ENCODE data around the gene LYG2. TPM values are rescaled to one million over a fixed set of nuclear protein-coding genes. Genes with fewer than 3 reads are reported as not detected.
"Not testable (repeated sequence)": the region's sequence is repeated elsewhere in the genome, so short reads cannot be mapped to it uniquely, and the experiment has no call there.

Gene LYG2
- polyA plus RNA-seq, 6 donors from 2014 or later: not detected

DNA sequence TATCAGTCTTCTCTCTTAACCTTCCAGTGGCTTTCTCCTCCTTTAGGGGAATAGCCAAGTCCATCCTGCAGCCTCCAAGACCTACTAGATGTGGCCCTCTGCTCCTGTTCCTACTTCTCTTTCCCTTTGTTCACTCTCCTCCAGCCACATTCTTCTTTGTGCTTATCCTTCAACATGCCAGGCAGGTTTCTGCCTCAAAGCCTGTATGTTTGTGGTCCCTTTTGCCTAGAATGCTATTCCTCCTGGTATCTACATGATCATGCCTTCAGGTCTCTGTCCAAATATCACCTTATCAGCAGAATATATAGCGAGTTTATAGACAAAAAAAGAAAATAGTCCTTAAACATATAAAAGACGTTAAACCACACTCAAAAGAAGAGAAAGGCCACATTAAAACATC lies 5.5 kb downstream of the LYG2 start:
- peaks cover 7 to 10% of the 10 kb centered on the region in 2 donors for H3K36me3 Mint-ChIP-seq
- H3K4me3 Mint-ChIP-seq: peak overlapping the region in 1 of 8 donors; percentile 25
- H3K9me3 Mint-ChIP-seq: peaks cover 2 to 6% (median 4%) of the 10 kb centered on the region in 7 donors
- DNase-seq (no peak), ATAC-seq (ENCODE audit: low read depth in 2 of 2) (no peak)
- H3K27ac Mint-ChIP-seq: peak overlapping the region in 2 of 6 donors; percentile 6 to 19
- H3K4me1 Mint-ChIP-seq: no peaks in the 10 kb centered on the region
- no peaks in the 10 kb centered on the region for H3K27me3 Mint-ChIP-seq

GRCh38 chr2:99242151-99242550 lies 13.3 kb downstream of the LYG2 start:
- peaks cover 0 to 4% (median 0%) of the 10 kb centered on the region in 7 donors for H3K9me3 Mint-ChIP-seq
- no peaks in the 10 kb centered on the region for H3K27me3 Mint-ChIP-seq
- no peak overlapping the region for H3K27ac Mint-ChIP-seq
- no peak overlapping the region for H3K4me3 Mint-ChIP-seq
- DNase-seq (no peak), ATAC-seq (ENCODE audit: low read depth in 2 of 2) (no peak)
- H3K36me3 Mint-ChIP-seq: peaks cover 0 to 7% of the 10 kb centered on the region in 2 donors
- H3K4me1 Mint-ChIP-seq: no peaks in the 10 kb centered on the region

DNA sequence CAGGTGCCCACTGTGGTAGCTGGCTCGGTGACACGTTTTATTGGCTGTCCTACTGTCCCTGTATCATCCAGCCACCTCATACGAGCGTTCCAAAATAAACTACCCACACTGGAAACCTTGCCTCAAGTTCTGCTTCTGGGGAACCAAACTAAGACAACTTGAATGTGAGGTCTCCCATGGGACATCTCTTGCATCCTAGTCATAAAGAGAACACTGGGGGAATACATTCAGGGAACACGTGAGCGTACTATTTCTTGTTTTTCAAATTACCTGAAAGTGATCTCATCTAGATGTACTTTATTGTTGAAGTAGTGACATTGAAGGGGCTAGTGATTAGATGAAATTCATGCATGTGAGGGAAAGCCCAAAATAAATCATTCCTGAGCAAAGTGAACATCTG lies 15.0 kb downstream of the LYG2 start:
- ATAC-seq (ENCODE audit: low read depth in 2 of 2) (no peak), DNase-seq (no peak)
- Mint-ChIP-seq H3K27ac (peak overlapping the region in 1 of 6 donors; percentile 56), H3K4me3 (no peak overlapping the region), H3K9me3 (peaks cover 0 to 2% (median 0%) of the 10 kb centered on the region in 7 donors), H3K4me1 (no peaks in the 10 kb centered on the region), H3K36me3 (no peaks in the 10 kb centered on the region), H3K27me3 (no peaks in the 10 kb centered on the region)

DNA sequence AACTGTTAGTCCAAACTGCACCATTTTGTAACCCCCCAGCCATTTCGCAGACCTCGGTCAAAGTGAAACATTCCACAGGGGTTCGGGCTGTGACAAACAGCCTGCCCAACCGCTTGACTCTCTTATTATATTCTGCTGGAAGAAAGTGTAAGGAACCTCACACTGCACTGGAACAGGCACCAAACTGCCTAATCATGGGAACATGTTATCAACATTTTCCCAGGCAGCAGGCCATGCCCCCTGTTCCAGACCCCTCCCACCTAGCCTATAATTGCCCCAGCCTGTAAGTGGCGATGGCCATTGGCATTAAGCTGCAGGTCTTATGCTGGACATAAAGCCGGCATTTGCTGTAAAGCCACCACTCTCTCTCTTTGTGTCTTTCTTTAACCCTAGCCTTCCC lies 16.9 kb downstream of the LYG2 start:
- no peaks in the 10 kb centered on the region for H3K4me1 Mint-ChIP-seq
- H3K27ac Mint-ChIP-seq: no peak overlapping the region
- DNase-seq (no peak), ATAC-seq (ENCODE audit: low read depth in 2 of 2) (no peak)
- no peaks in the 10 kb centered on the region for H3K36me3 Mint-ChIP-seq
- H3K9me3 Mint-ChIP-seq: peaks cover 0 to 10% (median 2%) of the 10 kb centered on the region in 7 donors
- H3K27me3 Mint-ChIP-seq: no peaks in the 10 kb centered on the region
- H3K4me3 Mint-ChIP-seq: no peak overlapping the region

- not testable (repeated sequence) for ATAC-seq (ENCODE audit: low read depth in 2 of 2); H3K4me1 Mint-ChIP-seq; H3K27me3 Mint-ChIP-seq; H3K27ac Mint-ChIP-seq; H3K4me3 Mint-ChIP-seq; DNase-seq
- peaks cover 0 to 15% of the 10 kb centered on the region in 2 donors for H3K36me3 Mint-ChIP-seq
- peaks cover 6 to 32% (median 24%) of the 10 kb centered on the region in 7 donors for H3K9me3 Mint-ChIP-seq
Observed at GRCh38 chr2:99233177-99233576, 22.3 kb downstream of the LYG2 start.

- no peaks in the 10 kb centered on the region for H3K27me3 Mint-ChIP-seq
- ATAC-seq (ENCODE audit: low read depth in 2 of 2) (no peak), DNase-seq (no peak)
- no peak overlapping the region for H3K27ac Mint-ChIP-seq
- no peaks in the 10 kb centered on the region for H3K4me1 Mint-ChIP-seq
- no peak overlapping the region for H3K4me3 Mint-ChIP-seq
- no peaks in the 10 kb centered on the region for H3K9me3 Mint-ChIP-seq
- H3K36me3 Mint-ChIP-seq: peaks cover 17 to 19% of the 10 kb centered on the region in 2 donors
Observed at GRCh38 chr2:99217929-99218501, 37.5 kb downstream of the LYG2 start.

GRCh38 chr2:99216096-99216495 lies 39.4 kb downstream of the LYG2 start:
- no peaks in the 10 kb centered on the region for H3K4me1 Mint-ChIP-seq
- no peak overlapping the region for H3K4me3 Mint-ChIP-seq

GRCh38 chr2:99205491-99205890 lies 50.0 kb downstream of the LYG2 start:
- peaks cover 0 to 15% (median 10%) of the 10 kb centered on the region in 7 donors for H3K9me3 Mint-ChIP-seq
- H3K27me3 Mint-ChIP-seq: no peaks in the 10 kb centered on the region
- ATAC-seq (ENCODE audit: low read depth in 2 of 2) (no peak), DNase-seq (no peak)
- no peak overlapping the region for H3K4me3 Mint-ChIP-seq
- H3K4me1 Mint-ChIP-seq: no peaks in the 10 kb centered on the region
- peaks cover 10 to 15% of the 10 kb centered on the region in 2 donors for H3K36me3 Mint-ChIP-seq
- no peak overlapping the region for H3K27ac Mint-ChIP-seq

More at GRCh38 chr2:99216096-99216495, 39.4 kb downstream of the LYG2 start:
- Mint-ChIP-seq H3K27me3 (no peaks in the 10 kb centered on the region), H3K36me3 (peaks cover 10 to 17% of the 10 kb centered on the region in 2 donors), H3K27ac (peak overlapping the region in 1 of 6 donors; percentile 81), H3K9me3 (no peaks in the 10 kb centered on the region)
- ATAC-seq (ENCODE audit: low read depth in 2 of 2) (no peak), DNase-seq (no peak)

- H3K27me3 Mint-ChIP-seq: no peaks in the 10 kb centered on the region
- DNase-seq (no peak), ATAC-seq (ENCODE audit: low read depth in 2 of 2) (no peak)
- H3K27ac Mint-ChIP-seq: peak overlapping the region in 5 of 6 donors; percentile 1 to 78 (median 27)
- H3K4me1 Mint-ChIP-seq: no peaks in the 10 kb centered on the region
- H3K4me3 Mint-ChIP-seq: no peak overlapping the region
- H3K9me3 Mint-ChIP-seq: peaks cover 0 to 15% (median 8%) of the 10 kb centered on the region in 7 donors
- H3K36me3 Mint-ChIP-seq: peaks cover 0 to 7% of the 10 kb centered on the region in 2 donors
Observed at GRCh38 chr2:99201959-99202678, 53.3 kb downstream of the LYG2 start.

DNA sequence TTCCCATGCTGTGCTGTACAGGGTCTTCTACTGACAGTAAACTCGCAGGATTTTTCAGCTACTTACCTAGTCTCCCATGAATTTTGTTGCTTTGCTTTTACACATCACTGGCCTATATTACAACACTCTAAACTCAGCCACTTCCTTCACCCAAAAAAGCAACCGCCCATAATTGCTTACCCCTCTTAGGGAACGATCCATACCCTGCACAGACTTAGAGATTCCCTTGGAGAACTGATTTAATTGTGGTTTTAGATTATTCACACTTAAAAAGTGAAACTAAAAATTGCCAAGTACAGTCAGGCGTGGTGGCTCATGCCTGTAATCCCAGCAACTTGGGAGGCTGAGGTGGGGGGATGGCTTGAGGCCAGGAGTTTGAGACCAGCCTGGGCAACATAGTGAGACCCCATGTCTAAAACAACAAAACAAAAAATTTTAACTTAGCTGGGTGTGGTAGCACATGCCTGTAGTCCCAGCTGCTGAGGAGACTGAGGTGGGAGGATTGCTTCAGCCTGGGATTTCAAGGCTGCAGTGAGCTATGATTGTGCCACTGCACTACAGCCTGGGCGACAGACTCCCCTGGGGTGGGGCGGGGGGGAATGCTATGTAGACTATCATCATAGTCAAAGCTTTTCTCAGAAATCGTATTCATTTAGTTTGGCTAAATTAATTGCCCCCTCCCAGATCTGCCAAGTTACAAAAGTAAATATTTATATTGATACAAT lies 55.2 kb downstream of the LYG2 start:
- H3K36me3 Mint-ChIP-seq: peaks cover 0 to 6% of the 10 kb centered on the region in 2 donors
- DNase-seq (no peak), ATAC-seq (ENCODE audit: low read depth in 2 of 2) (no peak)
- peak overlapping the region in 1 of 8 donors; percentile 15 for H3K4me3 Mint-ChIP-seq
- peak overlapping the region in 2 of 6 donors; percentile 49 to 80 for H3K27ac Mint-ChIP-seq
- H3K4me1 Mint-ChIP-seq: no peaks in the 10 kb centered on the region
- H3K9me3 Mint-ChIP-seq: no peaks in the 10 kb centered on the region
- H3K27me3 Mint-ChIP-seq: no peaks in the 10 kb centered on the region

GRCh38 chr2:99198103-99198841 lies 57.2 kb downstream of the LYG2 start:
- DNase-seq (no peak), ATAC-seq (ENCODE audit: low read depth in 2 of 2) (no peak)
- Mint-ChIP-seq H3K27me3 (no peaks in the 10 kb centered on the region), H3K9me3 (no peaks in the 10 kb centered on the region), H3K27ac (peak overlapping the region in 1 of 6 donors; percentile 20), H3K36me3 (peaks cover 5 to 9% of the 10 kb centered on the region in 2 donors), H3K4me3 (no peak overlapping the region), H3K4me1 (no peaks in the 10 kb centered on the region)

DNA sequence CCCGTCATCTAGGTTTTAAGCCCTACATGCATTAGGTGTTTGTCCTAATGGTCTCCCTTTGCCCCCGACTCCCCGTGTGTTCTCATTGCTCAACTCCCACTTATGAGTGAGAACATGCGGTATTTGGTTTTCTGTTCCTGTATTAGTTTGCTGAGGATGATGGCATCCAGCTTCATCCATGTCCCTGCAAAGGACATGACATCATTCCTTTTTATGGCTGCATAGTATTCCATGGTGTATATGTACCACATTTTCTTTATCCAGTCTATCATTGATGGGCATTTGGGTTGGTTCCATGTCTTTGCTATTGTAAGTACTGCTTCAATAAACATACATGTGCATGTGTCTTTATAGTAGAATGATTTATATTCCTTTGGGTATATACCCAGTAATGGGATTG lies 63.1 kb downstream of the LYG2 start:
- H3K4me3 Mint-ChIP-seq; ATAC-seq (ENCODE audit: low read depth in 2 of 2); H3K27ac Mint-ChIP-seq; H3K9me3 Mint-ChIP-seq; DNase-seq; H3K27me3 Mint-ChIP-seq: not testable (repeated sequence)
- H3K36me3 Mint-ChIP-seq: peaks cover 24 to 34% of the 10 kb centered on the region in 2 donors
- peaks cover 0 to 16% (median 11%) of the 10 kb centered on the region in 3 donors for H3K4me1 Mint-ChIP-seq

Data from naive B cell (primary cell).